SHP77 treated with DMSO at 0.1 percent for 48 hours (cell line): ENCODE data around the gene DLK1.

Source experiments
- DNase-seq: peaks from one replicate; lab custom pipeline; 2025; lab: John Stamatoyannopoulos, UW

DLK1 gene

DNA sequence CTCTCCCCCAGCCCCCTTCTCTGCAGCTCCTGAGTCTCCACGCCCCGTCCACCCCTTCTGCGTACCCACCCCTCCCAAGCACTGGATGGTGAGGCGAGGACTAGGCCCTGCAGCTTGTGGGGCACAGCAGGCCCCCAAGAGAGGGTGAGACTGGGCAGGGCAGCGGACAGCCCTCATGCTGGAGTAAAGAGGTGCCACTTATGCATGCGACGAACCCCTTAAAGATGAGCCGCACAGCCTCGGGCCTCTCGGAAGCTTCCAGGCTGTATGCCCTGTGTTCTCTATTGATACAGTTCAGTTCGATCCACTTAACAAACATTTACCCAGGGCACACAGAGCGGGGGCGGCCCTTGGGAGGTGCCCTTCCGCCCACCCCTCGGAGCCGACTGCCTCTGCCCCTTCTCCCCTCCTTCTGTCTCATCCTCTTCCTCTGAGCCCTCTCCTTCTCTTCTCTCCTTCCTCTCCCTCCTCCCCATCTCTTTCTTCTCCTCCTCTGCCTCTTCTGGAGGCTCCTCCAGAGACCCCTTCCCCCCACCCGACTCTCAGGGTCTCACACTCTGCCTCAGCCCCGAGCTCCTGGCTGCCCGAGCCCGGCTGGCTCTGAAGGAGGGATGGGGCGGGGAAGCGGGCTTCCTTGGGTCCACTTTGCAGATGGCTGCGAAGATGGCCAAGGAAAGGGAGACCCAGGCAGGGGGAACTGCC, 32.7 kb upstream of the DLK1 start:
- no peak for DNase-seq

DNA sequence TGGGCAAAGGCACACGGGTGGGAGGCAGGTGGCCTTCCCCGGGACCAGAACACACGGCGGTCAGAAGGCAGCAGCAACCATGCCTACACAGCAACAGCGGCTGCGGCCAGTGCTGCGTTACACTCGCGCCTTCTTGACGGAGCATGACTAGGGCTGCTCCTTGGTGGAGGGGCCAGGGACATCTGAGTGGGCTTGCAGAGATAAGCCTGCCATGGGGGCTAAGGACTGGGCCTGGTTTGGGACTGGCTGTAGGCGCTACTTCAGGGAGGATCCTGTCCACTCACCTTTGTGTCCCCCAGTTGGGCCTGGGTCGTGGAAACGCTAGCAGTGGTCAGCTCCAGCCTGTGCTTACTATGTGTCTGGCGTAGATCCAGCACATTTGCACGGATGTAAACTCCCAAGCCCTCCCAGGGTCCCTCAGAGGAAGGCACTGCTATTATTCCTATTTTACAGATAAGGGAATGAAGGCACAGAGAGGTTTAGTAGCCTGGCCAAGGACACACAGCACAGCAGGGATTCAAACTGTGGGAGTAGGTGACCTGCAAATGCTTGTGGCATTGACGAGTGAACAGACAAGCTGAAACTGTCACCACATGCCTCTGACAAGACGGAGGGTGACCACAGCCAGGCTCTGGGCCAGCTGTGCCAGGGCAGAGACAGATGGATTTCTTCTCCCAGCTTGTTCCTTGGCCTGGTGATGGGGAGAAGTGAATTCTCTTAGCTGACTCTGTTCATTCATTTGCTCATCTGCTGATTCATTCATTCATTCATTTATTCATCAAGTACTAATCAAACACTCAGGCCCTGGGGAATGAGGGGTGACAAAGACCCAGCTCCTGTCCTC, 31.9 kb upstream of the DLK1 start:
- no peak for DNase-seq

DNA sequence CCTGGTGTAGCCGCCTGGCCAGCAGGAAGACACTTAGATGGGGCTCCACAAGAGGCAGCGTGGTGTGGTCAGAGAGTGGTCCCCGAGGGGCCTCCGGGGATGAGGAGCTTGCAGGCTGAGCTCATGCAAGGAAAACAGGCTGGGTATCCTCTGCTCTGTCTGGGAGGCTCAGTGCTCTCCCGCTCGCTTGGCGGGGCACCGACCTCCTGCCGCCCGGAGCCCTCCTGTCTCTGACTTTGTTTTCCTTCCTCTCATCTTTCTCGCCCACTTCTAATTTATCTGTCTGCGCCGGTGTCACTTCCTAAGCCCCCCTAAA, 31.3 kb upstream of the DLK1 start:
- DNase-seq, result no peak

DNA sequence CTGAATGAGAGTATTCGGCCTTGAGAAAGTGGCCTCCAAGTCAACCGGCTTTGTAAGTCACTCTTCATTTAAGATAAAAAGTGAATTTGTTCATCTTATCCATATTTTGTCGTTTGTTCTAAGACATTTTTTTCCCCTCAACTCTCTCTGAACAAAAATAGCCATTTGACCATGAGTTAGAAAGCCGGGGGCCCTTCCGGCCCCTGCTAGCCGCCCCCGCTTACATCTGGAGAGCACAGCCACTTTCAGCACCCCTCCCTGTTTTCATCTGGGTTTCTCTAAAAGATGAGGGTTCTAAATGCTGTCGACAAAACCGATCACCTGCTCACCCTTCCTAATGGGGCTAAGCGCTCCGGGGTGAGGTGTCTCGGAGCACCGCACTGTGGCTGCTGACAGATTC, 30.7 kb upstream of the DLK1 start:
- DNase-seq, result no peak

DNA sequence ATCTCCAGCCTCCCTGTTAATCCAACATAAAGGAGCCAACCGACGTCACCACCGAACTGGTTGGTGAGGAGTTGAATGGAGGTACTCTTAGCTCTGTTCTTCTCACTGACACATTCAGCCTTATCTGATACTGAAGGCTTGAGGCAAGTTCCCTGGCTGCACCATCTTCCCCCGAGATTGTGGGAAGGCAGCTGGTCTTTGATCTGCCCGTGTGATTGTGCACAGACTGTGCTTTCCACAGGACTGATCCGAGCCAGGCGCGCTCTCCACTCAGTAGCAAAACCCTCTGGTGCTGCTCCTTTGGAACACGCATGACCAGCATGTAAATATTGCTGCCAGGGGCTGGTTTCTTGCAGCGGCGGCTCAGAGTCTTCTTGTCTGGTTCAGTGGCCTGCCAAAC, 30.1 kb upstream of the DLK1 start:
- DNase-seq, result no peak

DNA sequence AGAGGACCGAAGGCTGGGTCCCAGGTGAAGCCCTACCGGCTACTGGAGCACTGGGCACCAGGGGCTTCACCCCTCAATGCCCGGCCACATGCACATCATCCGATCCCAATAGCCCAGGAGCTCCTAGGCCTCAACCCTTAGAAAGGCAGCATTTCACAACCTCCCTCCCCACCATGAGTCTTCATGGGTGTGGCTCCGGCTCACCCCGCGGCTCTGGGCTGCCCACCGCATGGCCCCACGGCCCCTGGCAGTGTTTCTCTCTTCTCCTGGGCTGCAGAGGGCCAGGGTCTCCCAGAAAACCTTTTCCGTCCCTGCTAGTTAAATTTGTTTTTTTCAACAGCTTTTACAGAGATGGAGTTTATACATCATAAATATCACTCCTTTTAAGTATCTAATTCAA, 28.6 kb upstream of the DLK1 start:
- DNase-seq, result no peak

DNA sequence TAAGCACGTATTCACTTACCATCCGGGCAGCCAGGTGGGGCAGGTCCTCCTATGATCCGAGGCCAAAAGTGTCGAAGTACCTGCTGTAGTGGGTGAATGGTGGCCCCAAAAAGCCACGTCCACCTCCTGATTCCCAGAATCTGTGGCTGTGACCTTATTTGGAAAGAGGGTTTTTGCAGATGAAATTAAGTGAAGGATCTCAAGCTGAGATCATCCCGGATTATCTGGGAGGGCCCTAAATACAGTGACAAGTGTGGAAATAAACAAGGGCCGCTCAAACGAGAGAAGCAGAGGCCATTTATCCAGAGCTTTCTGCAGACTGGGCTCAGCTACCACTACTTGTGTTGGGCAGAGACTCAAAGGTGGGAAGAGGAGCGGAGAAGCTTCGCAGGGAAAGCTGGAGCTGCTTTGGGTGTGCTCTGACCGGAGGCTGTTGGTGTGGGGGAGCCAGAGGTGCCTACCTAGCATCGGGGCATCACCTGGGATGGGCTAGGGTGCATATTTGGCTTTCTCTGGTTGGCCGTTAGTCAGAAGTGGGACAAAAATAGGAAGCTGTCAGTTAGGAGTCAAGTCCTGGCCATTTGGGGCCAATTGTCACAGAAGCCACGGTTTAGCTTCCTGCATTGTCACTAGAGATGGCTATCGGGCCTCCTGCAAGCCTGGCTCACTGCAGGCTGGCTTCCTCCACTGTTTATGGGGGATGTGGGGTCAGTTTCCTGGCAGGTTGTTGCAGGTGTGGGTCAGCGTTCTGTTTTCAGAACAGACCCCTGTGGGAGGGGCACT, 27.8 kb upstream of the DLK1 start:
- DNase-seq, result no peak

GRCh38 chr14:100701314-100701713, 25.4 kb upstream of the DLK1 start:
- no peak for DNase-seq

DNA sequence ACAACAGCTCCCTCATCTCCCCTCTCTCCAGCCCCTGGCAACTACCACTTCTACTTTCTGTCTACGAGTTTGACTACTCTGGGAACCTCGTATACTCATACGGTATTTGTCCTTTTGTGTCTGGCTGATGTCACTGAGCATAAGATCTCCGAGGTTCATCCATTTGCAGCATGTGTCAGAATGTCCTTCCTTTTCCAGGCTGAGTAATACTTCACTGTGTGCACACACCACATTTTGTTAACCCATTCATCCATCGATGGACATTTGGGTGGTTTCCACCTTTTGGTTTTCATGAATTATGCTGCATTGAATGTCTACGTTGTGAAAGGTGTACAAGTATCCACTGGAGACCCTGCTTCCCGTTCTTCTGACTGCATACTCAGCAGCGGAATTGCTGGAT, 24.1 kb upstream of the DLK1 start:
- DNase-seq, result no peak

- no peak for DNase-seq
Measured at GRCh38 chr14:100703386-100704220, 23.1 kb upstream of the DLK1 start.

DNA sequence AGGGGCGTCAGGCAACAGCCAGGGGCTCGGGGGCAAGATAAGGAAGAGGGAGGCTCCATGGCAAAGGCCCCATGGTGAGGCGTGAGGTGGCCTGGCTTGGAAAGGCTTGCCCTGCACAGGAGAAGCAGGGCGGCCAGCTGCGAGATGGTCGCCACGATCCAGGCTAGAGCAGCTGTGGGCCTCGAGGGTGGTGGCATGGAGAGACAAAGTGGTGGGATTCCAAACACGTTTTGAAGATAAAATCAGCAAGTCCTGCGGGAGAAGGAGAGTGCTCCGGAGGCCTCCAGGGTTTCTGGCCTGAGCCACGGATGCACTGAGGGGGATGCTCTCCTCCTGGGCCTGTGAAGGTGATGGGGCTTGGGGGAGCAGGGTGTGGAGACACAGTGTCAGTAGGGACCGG, 20.5 kb upstream of the DLK1 start:
- DNase-seq, result no peak

DNA sequence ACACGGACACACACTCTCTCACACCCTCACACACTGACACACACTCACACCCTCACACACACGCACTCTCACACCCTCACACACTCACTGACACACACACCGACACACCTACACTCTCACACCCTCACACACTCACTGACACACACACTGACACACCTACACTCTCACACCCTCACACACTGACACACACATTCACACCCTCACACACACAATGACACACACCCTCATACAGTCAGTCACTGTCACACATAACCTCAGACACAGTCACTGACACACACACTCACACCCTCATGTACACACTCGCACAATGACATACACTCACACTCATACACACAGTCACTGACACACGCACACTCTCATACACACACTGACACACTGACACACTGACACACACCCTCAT, 19.8 kb upstream of the DLK1 start:
- no peak for DNase-seq

DNA sequence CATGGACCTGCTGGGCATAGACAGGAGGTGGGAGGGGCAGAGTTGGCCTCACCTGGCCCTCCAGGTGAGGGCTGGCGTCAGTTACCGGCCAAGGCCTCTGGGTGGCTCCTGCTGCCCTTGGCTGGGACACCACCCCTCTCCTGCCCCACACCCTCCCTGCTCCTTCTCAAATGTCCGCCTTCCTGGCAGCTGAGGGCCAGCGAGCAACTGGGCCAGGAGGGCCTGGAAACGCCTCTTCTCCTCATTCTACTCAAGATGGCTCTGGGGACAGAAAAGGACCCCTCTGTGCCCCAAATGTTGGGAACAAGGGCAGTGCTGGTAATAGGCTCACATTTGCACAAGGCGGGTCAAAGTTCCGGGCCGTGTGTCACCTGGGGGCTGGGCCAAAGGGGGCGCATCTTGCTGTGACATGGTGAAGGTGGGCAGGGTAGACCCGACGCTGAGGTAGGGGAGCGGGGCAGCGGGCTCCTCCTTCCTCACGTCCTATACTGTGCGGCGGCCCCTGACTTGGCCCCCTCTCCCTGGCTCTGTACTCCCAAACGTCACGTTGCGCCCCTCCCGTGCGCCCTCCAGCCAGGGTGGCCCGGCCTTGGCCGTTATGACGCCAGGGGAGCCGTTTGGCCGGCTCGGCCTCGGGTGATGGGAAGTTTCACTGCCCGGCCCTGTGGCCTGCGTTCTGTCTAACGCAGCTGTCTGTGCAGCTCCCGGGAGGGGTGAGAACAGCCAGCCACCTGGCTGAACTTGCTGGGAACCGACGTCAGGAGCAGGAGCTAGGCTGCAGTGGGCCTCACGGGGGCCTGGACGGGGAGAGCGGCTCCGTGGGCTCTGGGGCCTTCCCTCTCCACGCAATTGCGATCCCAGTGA, 18.0 kb upstream of the DLK1 start:
- DNase-seq, result peak; percentile 41

- DNase-seq, result no peak
Measured at GRCh38 chr14:100709289-100710284, 17.1 kb upstream of the DLK1 start.

- no peak for DNase-seq
Measured at GRCh38 chr14:100710391-100710790, 16.3 kb upstream of the DLK1 start.

GRCh38 chr14:100710826-100711462, 15.7 kb upstream of the DLK1 start:
- no peak for DNase-seq

DNA sequence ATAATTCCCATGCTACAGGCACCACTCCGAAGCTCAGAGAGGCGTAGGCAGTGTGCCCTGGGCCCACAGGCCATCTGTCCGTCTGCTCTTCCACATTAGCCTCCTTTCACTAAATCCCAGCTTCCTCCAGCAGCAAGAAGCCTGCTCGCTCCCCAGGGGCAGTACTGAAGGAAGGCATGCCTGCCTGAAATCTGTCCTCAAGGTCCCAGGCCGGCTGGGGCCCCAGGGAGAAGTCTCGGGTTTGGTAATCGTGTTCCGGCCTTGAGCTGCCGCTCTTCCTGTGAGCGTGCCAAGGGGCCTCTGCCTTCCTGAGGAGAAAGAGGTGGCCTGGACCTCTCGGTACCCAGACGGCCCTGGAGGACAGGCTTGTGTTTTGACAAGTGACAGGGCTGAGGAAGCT, 15.2 kb upstream of the DLK1 start:
- no peak for DNase-seq

DNA sequence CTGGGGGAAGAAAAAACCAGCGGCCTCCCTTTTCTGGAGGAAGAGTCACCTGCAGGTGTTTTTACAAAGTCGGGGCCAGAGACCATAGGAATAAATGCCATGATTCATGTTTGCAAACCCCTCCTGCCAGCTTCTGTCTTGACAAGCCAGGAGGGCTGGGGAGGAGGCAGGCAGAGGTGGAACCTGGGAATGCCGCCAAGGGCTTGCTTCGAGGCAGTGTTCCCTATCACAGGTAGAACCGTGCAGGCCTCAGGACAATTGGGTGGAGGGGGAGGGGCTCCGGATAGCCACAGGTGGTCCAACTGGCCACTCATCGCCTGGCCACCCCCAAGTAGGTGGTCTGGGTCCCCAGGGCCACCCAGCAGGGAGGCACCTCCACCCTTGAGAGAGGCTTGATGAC, 14.2 kb upstream of the DLK1 start:
- peak; percentile 84 for DNase-seq

- no peak for DNase-seq
Measured at GRCh38 chr14:100713705-100714104, 13.0 kb upstream of the DLK1 start.
